Esophagus (tissue), 2 donors: Measurements from ENCODE around the gene MAGEC2. TPM values are rescaled to one million over a fixed set of nuclear protein-coding genes. Genes with fewer than 3 reads are reported as not detected.

Source experiments
- H3K27ac ChIP-seq, 2 donors: one replicate each; pipeline ENCODE4 v1.5.1; 2013; ENCODE audit warnings: low read depth in 2 of 2, mild to moderate bottlenecking in 2 of 2, inconsistent platforms in 1 of 2, low read length in 1 of 2, moderate library complexity in 1 of 2
- H3K27me3 ChIP-seq, 2 donors: one replicate each; pipeline ENCODE4 v1.6.1; 2013; ENCODE audit warnings: low read length in 2 of 2, control low read depth in 1 of 2, mild to moderate bottlenecking in 1 of 2; ENCODE audit not compliant: insufficient read depth in 2 of 2, control insufficient read depth in 1 of 2
- H3K36me3 ChIP-seq, 2 donors: one replicate each; pipeline ENCODE4 v1.6.1; 2013; ENCODE audit warnings: low read length in 1 of 2; ENCODE audit not compliant: control insufficient read depth in 2 of 2, insufficient read depth in 2 of 2
- H3K4me1 ChIP-seq, 2 donors: one replicate each; pipeline ENCODE4 v1.6.1; 2013; ENCODE audit warnings: low read length in 1 of 2; ENCODE audit not compliant: control insufficient read depth in 2 of 2, insufficient read depth in 2 of 2
- H3K4me3 ChIP-seq, 2 donors: one replicate each; pipeline ENCODE4 v1.5.1; 2013; ENCODE audit warnings: low read length in 2 of 2, mild to moderate bottlenecking in 2 of 2, low read depth in 1 of 2, moderate library complexity in 1 of 2
- H3K9me3 ChIP-seq, 2 donors: one replicate each; pipeline ENCODE4 v1.6.1; 2013; ENCODE audit warnings: mild to moderate bottlenecking in 2 of 2, low read depth in 1 of 2, low read length in 1 of 2, moderate library complexity in 1 of 2; ENCODE audit not compliant: control insufficient read depth in 2 of 2, insufficient read depth in 1 of 2
- WGBS, 2 donors: extraction: QIAGEN DNeasy Blood & Tissue Kit; methylation state at CpG; one replicate each; pipeline ENCODE4 v1.1.7; 2013; 5-methylcytosine and 5-hydroxymethylcytosine counted together
- polyA plus RNA-seq, 2 donors: library from polyadenylated mRNA; stranded (reverse); fragments of 200-250 nt; gene quantifications; one replicate each; pipeline ENCODE4 v1.2.3, GENCODE V29; 2013
- donor health status: healthy with polysubstance abuse.
- donor health status: Bipolar disorder and iron deficiency.

Gene MAGEC2
- polyA plus RNA-seq, result under 1 TPM in 1 of 2 donors, not detected in 1; 0.06 TPM

GRCh38 chrX:142204522-142205433, at the start of gene MAGEC2:
MAGEC2 (minus strand) TSS chrX:142205290; CDS start chrX:142203987, 1,303 bp downstream.
- no peaks in the 10 kb centered on the region for H3K36me3 ChIP-seq
- H3K27ac ChIP-seq, result no peak within 1 kb of the TSS
- no peaks in the 10 kb centered on the region for H3K4me1 ChIP-seq
- WGBS, 2 donors, result 91 to 94% methylated on average over 28 of the region's 28 CpGs
- H3K9me3 ChIP-seq, result peaks cover 0 to 5% of the 10 kb centered on the region in 2 donors
- no peak within 1 kb of the TSS for H3K4me3 ChIP-seq
- H3K27me3 ChIP-seq, result no peaks in the 10 kb centered on the region

- no peaks in the 10 kb centered on the region for H3K9me3 ChIP-seq
- no peak overlapping the region for H3K4me3 ChIP-seq
- H3K27ac ChIP-seq, result no peak overlapping the region
- no peaks in the 10 kb centered on the region for H3K4me1 ChIP-seq
- H3K36me3 ChIP-seq, result no peaks in the 10 kb centered on the region
- no peaks in the 10 kb centered on the region for H3K27me3 ChIP-seq
- 60% methylated on average over 4 of the region's 4 CpGs for WGBS, 2 donors
These were observed 46.6 kb upstream of the MAGEC2 start for GRCh38 chrX:142251680-142252079.

- peak overlapping the region; percentile 47 to 78 for H3K27ac ChIP-seq
- H3K27me3 ChIP-seq, result no peaks in the 10 kb centered on the region
- 69 to 74% methylated on average over 4 of the region's 4 CpGs for WGBS, 2 donors
- H3K36me3 ChIP-seq, result no peaks in the 10 kb centered on the region
- H3K4me3 ChIP-seq, result no peak overlapping the region
- H3K4me1 ChIP-seq, result no peaks in the 10 kb centered on the region
- H3K9me3 ChIP-seq, result no peaks in the 10 kb centered on the region
These were observed 46.1 kb upstream of the MAGEC2 start for GRCh38 chrX:142251202-142251601.

GRCh38 chrX:142250502-142250901, 45.4 kb upstream of the MAGEC2 start:
- WGBS, 2 donors, result 42 to 49% methylated on average over 4 of the region's 4 CpGs

GRCh38 chrX:142249721-142250120, 44.6 kb upstream of the MAGEC2 start:
- Histone ChIP-seq H3K4me1 (no peaks in the 10 kb centered on the region), H3K4me3 (no peak overlapping the region), H3K27me3 (no peaks in the 10 kb centered on the region), H3K36me3 (no peaks in the 10 kb centered on the region), H3K27ac (peak overlapping the region; percentile 42 to 54), H3K9me3 (peaks cover 0 to 3% of the 10 kb centered on the region in 2 donors)
- WGBS, 2 donors, result 30 to 37% methylated on average over 5 of the region's 5 CpGs

More at GRCh38 chrX:142250502-142250901, 45.4 kb upstream of the MAGEC2 start:
- Histone ChIP-seq H3K9me3 (no peaks in the 10 kb centered on the region), H3K4me1 (no peaks in the 10 kb centered on the region), H3K27me3 (no peaks in the 10 kb centered on the region), H3K27ac (peak overlapping the region in 1 of 2 donors; percentile 78), H3K36me3 (no peaks in the 10 kb centered on the region), H3K4me3 (no peak overlapping the region)

- no peak overlapping the region for H3K4me3 ChIP-seq
- H3K27me3 ChIP-seq, result no peaks in the 10 kb centered on the region
- 51 to 86% methylated on average over 4 of the region's 4 CpGs for WGBS, 2 donors
- peaks cover 0 to 8% of the 10 kb centered on the region in 2 donors for H3K9me3 ChIP-seq
- no peaks in the 10 kb centered on the region for H3K4me1 ChIP-seq
- no peak overlapping the region for H3K27ac ChIP-seq
- H3K36me3 ChIP-seq, result no peaks in the 10 kb centered on the region
These were observed 39.5 kb upstream of the MAGEC2 start for GRCh38 chrX:142244568-142244967.

GRCh38 chrX:142238536-142238935, 33.4 kb upstream of the MAGEC2 start:
- no peaks in the 10 kb centered on the region for H3K27me3 ChIP-seq
- no peaks in the 10 kb centered on the region for H3K9me3 ChIP-seq
- H3K36me3 ChIP-seq, result no peaks in the 10 kb centered on the region
- no peak overlapping the region for H3K4me3 ChIP-seq
- WGBS, 2 donors, result 45 to 64% methylated on average over 1 of the region's 1 CpG
- H3K4me1 ChIP-seq, result no peaks in the 10 kb centered on the region
- H3K27ac ChIP-seq, result no peak overlapping the region

GRCh38 chrX:142233400-142233799, 28.3 kb upstream of the MAGEC2 start:
- H3K9me3 ChIP-seq, result no peaks in the 10 kb centered on the region
- H3K4me1 ChIP-seq, result no peaks in the 10 kb centered on the region
- no peak overlapping the region for H3K27ac ChIP-seq
- no peak overlapping the region for H3K4me3 ChIP-seq
- 29 to 31% methylated on average over 1 of the region's 1 CpG for WGBS, 2 donors
- H3K27me3 ChIP-seq, result no peaks in the 10 kb centered on the region
- H3K36me3 ChIP-seq, result no peaks in the 10 kb centered on the region

GRCh38 chrX:142214081-142214480, 9.0 kb upstream of the MAGEC2 start:
- Histone ChIP-seq H3K4me1 (no peaks in the 10 kb centered on the region), H3K36me3 (no peaks in the 10 kb centered on the region), H3K4me3 (no peak overlapping the region), H3K27ac (peak overlapping the region in 1 of 2 donors; percentile 65), H3K9me3 (peaks cover 0 to 2% of the 10 kb centered on the region in 2 donors), H3K27me3 (no peaks in the 10 kb centered on the region)
- 55 to 63% methylated on average over 4 of the region's 4 CpGs for WGBS, 2 donors

GRCh38 chrX:142201113-142201512, 4.0 kb downstream of the MAGEC2 start:
- H3K36me3 ChIP-seq, result no peaks in the 10 kb centered on the region
- H3K4me3 ChIP-seq, result no peak overlapping the region
- H3K9me3 ChIP-seq, result no peaks in the 10 kb centered on the region
- no peaks in the 10 kb centered on the region for H3K4me1 ChIP-seq
- 73 to 77% methylated on average over 2 of the region's 2 CpGs for WGBS, 2 donors
- no peak overlapping the region for H3K27ac ChIP-seq
- no peaks in the 10 kb centered on the region for H3K27me3 ChIP-seq
